ENCODE measurements around the gene CCDC192.

CCDC192 gene

GRCh38 chr5:127762412-127762811, 59.2 kb downstream of the CCDC192 start:
- DNase-seq (ENCODE audit: extremely low spot score) = no peak
- TF ChIP-seq BHLHE40 (IDR thresholded peaks at IDR 0.05; ENCODE audit: borderline replicate concordance) (no peak), TARDBP (IDR thresholded peaks at IDR 0.05) (no peak), HDGF (IDR thresholded peaks at IDR 0.05; ENCODE audit: borderline replicate concordance) (no peak), NFRKB (IDR thresholded peaks at IDR 0.05) (no peak), CTBP1 (IDR thresholded peaks at IDR 0.05; ENCODE audit: borderline replicate concordance) (no peak)
- CTCF ChIA-PET = no interaction called here
- POLR2A ChIA-PET = no interaction called here

GRCh38 chr5:127766676-127767335, 63.6 kb downstream of the CCDC192 start:
- ChIA-PET CTCF (no interaction called here), POLR2A (no interaction called here)
- TF ChIP-seq L3MBTL2 (conservative IDR thresholded peaks at IDR 0.05) = no peak
- TF ChIP-seq FOXM1 (IDR thresholded peaks at IDR 0.05; ENCODE audit: borderline replicate concordance) = no peak
- TF ChIP-seq CTBP1 (IDR thresholded peaks at IDR 0.05; ENCODE audit: borderline replicate concordance) = no peak
- TF ChIP-seq FOXA1 (IDR thresholded peaks at IDR 0.05) = no peak
- TF ChIP-seq ELF4 (IDR thresholded peaks at IDR 0.05) = no peak
- TF ChIP-seq TARDBP (IDR thresholded peaks at IDR 0.05) = no peak
- TF ChIP-seq HDGF (IDR thresholded peaks at IDR 0.05; ENCODE audit: borderline replicate concordance) = no peak
- TF ChIP-seq, protein P1, sequence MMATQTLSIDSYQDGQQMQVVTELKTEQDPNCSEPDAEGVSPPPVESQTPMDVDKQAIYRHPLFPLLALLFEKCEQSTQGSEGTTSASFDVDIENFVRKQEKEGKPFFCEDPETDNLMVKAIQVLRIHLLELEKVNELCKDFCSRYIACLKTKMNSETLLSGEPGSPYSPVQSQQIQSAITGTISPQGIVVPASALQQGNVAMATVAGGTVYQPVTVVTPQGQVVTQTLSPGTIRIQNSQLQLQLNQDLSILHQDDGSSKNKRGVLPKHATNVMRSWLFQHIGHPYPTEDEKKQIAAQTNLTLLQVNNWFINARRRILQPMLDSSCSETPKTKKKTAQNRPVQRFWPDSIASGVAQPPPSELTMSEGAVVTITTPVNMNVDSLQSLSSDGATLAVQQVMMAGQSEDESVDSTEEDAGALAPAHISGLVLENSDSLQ (IDR thresholded peaks at IDR 0.05) = no peak
- TF ChIP-seq SP1 (IDR thresholded peaks at IDR 0.05) = no peak
- TF ChIP-seq FOXK2 (IDR thresholded peaks at IDR 0.05) = no peak
- no peak for TF ChIP-seq NFRKB (IDR thresholded peaks at IDR 0.05)
- TF ChIP-seq BHLHE40 (IDR thresholded peaks at IDR 0.05; ENCODE audit: borderline replicate concordance) = no peak
- TF ChIP-seq LEF1 (IDR thresholded peaks at IDR 0.05; ENCODE audit: borderline replicate concordance) = no peak
- no peak for TF ChIP-seq ARNT (IDR thresholded peaks at IDR 0.05)
- TF ChIP-seq SUZ12 (IDR thresholded peaks at IDR 0.05) = no peak
- no peak for TF ChIP-seq ZNF384 (IDR thresholded peaks at IDR 0.05)
- DNase-seq (ENCODE audit: extremely low spot score) = no peak

DNA sequence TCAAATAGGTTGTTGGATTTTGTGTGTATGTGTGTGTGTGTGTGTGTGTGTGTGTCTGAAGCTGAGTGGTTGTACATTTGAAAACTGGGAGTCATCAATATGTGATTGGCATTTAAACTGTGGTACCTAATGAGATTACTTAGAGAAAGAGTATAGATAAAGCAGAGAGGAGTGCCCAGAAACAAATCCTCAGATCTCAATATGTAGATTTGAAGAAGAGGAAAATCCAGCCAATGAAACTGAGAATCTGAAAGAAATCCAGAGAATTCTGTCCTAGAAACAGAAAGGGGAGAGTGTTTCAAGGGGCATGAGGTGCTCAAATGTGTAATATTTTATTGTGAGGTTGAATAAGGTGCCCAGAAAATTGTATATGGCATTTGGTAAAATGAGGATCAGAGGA, 66.2 kb downstream of the CCDC192 start:
- TF ChIP-seq, protein P1 (IDR thresholded peaks at IDR 0.05) = no peak
- TF ChIP-seq ARNT (IDR thresholded peaks at IDR 0.05) (no peak), ELF4 (IDR thresholded peaks at IDR 0.05) (no peak), FOXM1 (IDR thresholded peaks at IDR 0.05; ENCODE audit: borderline replicate concordance) (no peak), ZNF384 (IDR thresholded peaks at IDR 0.05) (no peak), CTBP1 (IDR thresholded peaks at IDR 0.05; ENCODE audit: borderline replicate concordance) (no peak), FOXA1 (IDR thresholded peaks at IDR 0.05) (no peak), NFRKB (IDR thresholded peaks at IDR 0.05) (no peak), BHLHE40 (IDR thresholded peaks at IDR 0.05; ENCODE audit: borderline replicate concordance) (no peak), HDGF (IDR thresholded peaks at IDR 0.05; ENCODE audit: borderline replicate concordance) (no peak), SUZ12 (IDR thresholded peaks at IDR 0.05) (no peak), L3MBTL2 (conservative IDR thresholded peaks at IDR 0.05) (no peak)
- CTCF ChIA-PET = interaction anchor here (0.6 kb wide), 1 partner anchor 109 kb away, joined by 3 read pairs; no protein-coding TSS in a partner anchor
- DNase-seq (ENCODE audit: extremely low spot score) = no peak
- POLR2A ChIA-PET = no interaction called here

GRCh38 chr5:127770272-127770671, 67.1 kb downstream of the CCDC192 start:
- DNase-seq (ENCODE audit: extremely low spot score) = no peak
- ChIA-PET CTCF (no interaction called here), POLR2A (no interaction called here)
- TF ChIP-seq NFRKB (IDR thresholded peaks at IDR 0.05) = no peak

- ChIA-PET POLR2A (no interaction called here), CTCF (no interaction called here)
- TF ChIP-seq BHLHE40 (IDR thresholded peaks at IDR 0.05; ENCODE audit: borderline replicate concordance) = no peak
- no peak for TF ChIP-seq ARNT (IDR thresholded peaks at IDR 0.05)
- no peak for TF ChIP-seq HDGF (IDR thresholded peaks at IDR 0.05; ENCODE audit: borderline replicate concordance)
- DNase-seq (ENCODE audit: extremely low spot score) = no peak
These were observed 69.3 kb downstream of the CCDC192 start for GRCh38 chr5:127772531-127772930.

- TF ChIP-seq FOXM1 (IDR thresholded peaks at IDR 0.05; ENCODE audit: borderline replicate concordance) (no peak), ELF4 (IDR thresholded peaks at IDR 0.05) (no peak), FOXK2 (IDR thresholded peaks at IDR 0.05) (no peak), ARNT (IDR thresholded peaks at IDR 0.05) (no peak), HDGF (IDR thresholded peaks at IDR 0.05; ENCODE audit: borderline replicate concordance) (no peak), CTBP1 (IDR thresholded peaks at IDR 0.05; ENCODE audit: borderline replicate concordance) (no peak), ZNF384 (IDR thresholded peaks at IDR 0.05) (no peak), FOXA1 (IDR thresholded peaks at IDR 0.05) (no peak), SUZ12 (IDR thresholded peaks at IDR 0.05) (no peak), NFRKB (IDR thresholded peaks at IDR 0.05) (no peak), LEF1 (IDR thresholded peaks at IDR 0.05; ENCODE audit: borderline replicate concordance) (no peak), SP1 (IDR thresholded peaks at IDR 0.05) (no peak), L3MBTL2 (conservative IDR thresholded peaks at IDR 0.05) (no peak), BHLHE40 (IDR thresholded peaks at IDR 0.05; ENCODE audit: borderline replicate concordance) (no peak), TARDBP (IDR thresholded peaks at IDR 0.05) (no peak)
- TF ChIP-seq, protein P1 (IDR thresholded peaks at IDR 0.05) = no peak
- ChIA-PET CTCF (no interaction called here), POLR2A (no interaction called here)
- no peak for DNase-seq (ENCODE audit: extremely low spot score)
These were observed 71.0 kb downstream of the CCDC192 start for GRCh38 chr5:127774221-127774620.

DNA sequence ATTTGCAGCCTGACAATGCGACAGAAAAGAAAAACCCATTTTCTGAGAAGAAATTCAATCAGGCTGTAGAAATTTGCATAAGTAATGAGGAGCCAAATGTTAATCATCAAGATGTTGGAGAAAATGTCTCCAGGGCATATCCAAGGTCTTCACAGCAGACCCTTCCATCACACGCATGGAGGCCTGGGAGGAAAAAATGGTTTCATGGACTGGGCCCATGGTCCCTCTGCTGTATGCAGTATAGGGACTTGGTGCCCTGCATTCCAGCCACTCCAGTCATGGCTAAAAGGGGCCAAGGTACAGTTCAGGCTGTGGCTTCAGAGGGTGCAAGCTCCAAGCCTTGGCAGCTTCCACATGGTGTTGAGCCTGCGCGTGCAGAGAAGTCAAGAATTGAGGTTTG, 73.3 kb downstream of the CCDC192 start:
- TF ChIP-seq FOXM1 (IDR thresholded peaks at IDR 0.05; ENCODE audit: borderline replicate concordance) = no peak
- TF ChIP-seq L3MBTL2 (conservative IDR thresholded peaks at IDR 0.05) = no peak
- no peak for TF ChIP-seq HDGF (IDR thresholded peaks at IDR 0.05; ENCODE audit: borderline replicate concordance)
- no peak for TF ChIP-seq ELF4 (IDR thresholded peaks at IDR 0.05)
- no peak for TF ChIP-seq SP1 (IDR thresholded peaks at IDR 0.05)
- no peak for TF ChIP-seq SUZ12 (IDR thresholded peaks at IDR 0.05)
- no peak for TF ChIP-seq NFRKB (IDR thresholded peaks at IDR 0.05)
- TF ChIP-seq ARNT (IDR thresholded peaks at IDR 0.05) = no peak
- no peak for TF ChIP-seq FOXA1 (IDR thresholded peaks at IDR 0.05)
- DNase-seq (ENCODE audit: extremely low spot score) = no peak

More for the DNA sequence above, 73.3 kb downstream of the CCDC192 start:
- CTCF ChIA-PET = no interaction called here
- POLR2A ChIA-PET = no interaction called here

All from HEK293T (cell line).